Fibroblast of skin of right biceps (primary cell): Measurements from ENCODE around the gene ALDH1A2.

Experiments used
- DNase-seq: peaks from one replicate; pipeline ENCODE4 v3.0.0-alpha.2; 2013

Gene ALDH1A2

DNA sequence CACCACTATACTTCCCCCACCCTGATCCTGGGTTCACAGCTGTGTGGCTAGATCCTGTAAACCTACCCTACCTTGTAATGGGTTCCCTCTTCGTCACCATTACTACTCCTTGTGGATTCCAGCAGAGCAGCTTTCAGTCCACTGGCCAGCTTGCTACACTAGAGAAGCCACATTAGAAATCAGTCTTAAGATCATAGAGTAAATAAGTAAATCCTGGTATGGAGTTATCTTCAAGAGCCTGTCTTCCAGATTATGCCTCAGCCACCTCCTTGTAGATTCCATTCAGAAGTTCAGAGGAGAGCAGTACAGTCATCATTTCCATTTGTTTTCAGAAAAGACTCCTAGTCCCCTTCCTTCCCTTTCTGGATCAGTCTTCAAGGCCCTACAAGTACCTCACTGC lies 123.7 kb downstream of the ALDH1A2 start:
- no peak for DNase-seq

- DNase-seq, result no peak
These were observed 133.2 kb downstream of the ALDH1A2 start for GRCh38 chr15:57932348-57932747.

GRCh38 chr15:57931570-57931969 lies 133.9 kb downstream of the ALDH1A2 start:
- no peak for DNase-seq

GRCh38 chr15:57927091-57927631 lies 138.3 kb downstream of the ALDH1A2 start:
- no peak for DNase-seq

- DNase-seq, result no peak
These were observed 139.9 kb downstream of the ALDH1A2 start for GRCh38 chr15:57925650-57926049.

DNA sequence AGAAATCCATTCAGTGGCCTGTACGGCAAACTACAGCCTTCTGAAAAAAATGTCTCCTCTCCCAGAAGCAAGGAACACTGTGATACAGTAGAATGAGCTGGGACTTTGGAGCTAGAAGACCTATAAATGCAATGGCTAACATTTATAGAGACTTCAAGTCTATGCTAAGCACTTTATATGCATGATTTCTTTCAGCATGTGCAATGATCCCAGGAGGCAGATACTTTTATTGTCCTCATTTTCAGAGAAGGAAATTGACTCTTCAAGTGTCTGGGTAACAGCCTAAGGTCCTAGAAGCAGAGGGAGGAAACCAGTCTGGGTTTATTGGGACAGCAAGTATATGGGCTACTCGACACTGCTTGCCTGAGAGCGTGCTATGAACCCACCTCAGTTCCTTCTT lies 140.9 kb downstream of the ALDH1A2 start:
- no peak for DNase-seq

DNA sequence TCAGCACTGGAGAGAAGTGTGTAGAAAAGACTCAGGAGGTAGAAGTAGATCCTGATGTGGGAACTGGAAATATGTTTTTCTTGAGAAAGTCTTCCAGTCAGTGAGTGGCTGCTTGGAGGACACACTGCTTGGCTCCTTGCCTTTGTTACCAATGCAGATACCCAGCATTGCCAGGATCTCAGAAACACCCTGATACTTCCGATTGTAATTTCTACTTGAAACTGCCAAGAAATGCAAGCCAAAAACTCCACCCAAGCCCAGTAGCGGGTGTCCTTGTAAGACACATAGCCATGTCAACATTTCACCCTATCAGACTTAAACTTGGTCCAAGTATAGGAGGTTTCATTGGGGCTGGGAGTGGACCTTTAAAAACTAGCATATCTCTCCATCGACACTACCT lies 141.8 kb downstream of the ALDH1A2 start:
- no peak for DNase-seq

GRCh38 chr15:57923306-57923705 lies 142.2 kb downstream of the ALDH1A2 start:
- DNase-seq, result no peak

GRCh38 chr15:57922776-57923175 lies 142.7 kb downstream of the ALDH1A2 start:
- no peak for DNase-seq

DNA sequence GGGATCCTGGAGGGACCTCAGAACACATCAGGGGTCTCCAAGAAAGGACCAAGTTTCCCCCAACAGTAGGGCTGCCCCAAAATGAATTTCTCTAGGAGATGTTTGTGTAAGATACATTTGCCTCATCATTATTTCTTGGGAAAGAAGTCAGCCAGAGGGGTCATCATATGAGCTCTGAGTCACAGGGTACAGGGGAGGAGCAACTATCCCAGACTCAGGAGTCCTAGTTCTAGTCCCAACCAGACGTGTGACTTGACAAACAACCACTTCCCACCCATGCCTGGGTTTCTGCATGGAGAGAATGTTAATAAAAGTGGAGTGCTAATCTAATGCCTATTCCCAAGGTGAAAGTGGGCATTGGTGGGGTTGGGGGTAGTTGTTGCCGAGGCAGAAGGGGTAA lies 144.1 kb downstream of the ALDH1A2 start:
- no peak for DNase-seq

DNA sequence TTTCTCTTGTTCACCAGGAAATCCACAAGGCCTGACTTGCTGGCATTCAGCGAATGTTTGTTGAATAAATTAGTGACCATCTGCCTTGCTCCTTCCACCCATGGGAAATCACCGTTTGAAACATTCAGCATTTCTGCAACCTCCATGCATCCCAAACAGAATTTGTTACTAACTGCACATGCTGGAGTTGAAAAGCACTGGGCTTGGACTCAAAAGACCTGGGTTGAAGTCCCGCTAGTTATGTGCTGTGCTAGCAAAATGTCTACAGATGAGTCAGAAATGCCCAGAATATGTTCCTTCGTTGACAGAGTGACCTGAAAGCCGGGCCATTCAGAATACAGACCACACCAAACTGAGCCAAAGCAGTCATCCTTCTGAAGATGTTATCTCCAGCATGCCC lies 144.6 kb downstream of the ALDH1A2 start:
- no peak for DNase-seq

DNA sequence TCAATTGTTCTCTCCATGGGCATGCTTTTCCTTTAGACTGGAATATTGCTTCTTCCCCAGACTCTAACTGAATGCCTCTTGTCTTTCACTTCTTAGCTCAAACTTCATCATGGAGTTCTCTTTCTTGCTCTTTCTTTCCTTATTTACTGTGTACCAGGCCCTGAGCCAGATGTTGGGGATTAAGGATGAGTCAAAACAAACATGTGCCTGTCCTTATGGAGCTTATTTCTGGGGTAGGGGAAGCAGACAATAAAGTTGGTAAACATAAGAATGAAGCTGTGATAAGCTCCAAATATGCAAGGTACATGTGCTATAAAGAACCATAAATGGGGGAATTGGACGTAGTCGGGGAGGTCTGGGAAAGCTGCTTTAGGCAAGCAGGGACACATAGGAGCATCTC lies 145.8 kb downstream of the ALDH1A2 start:
- no peak for DNase-seq

GRCh38 chr15:57917998-57918397 lies 147.5 kb downstream of the ALDH1A2 start:
- no peak for DNase-seq

GRCh38 chr15:57916695-57917094 lies 148.8 kb downstream of the ALDH1A2 start:
- no peak for DNase-seq

DNA sequence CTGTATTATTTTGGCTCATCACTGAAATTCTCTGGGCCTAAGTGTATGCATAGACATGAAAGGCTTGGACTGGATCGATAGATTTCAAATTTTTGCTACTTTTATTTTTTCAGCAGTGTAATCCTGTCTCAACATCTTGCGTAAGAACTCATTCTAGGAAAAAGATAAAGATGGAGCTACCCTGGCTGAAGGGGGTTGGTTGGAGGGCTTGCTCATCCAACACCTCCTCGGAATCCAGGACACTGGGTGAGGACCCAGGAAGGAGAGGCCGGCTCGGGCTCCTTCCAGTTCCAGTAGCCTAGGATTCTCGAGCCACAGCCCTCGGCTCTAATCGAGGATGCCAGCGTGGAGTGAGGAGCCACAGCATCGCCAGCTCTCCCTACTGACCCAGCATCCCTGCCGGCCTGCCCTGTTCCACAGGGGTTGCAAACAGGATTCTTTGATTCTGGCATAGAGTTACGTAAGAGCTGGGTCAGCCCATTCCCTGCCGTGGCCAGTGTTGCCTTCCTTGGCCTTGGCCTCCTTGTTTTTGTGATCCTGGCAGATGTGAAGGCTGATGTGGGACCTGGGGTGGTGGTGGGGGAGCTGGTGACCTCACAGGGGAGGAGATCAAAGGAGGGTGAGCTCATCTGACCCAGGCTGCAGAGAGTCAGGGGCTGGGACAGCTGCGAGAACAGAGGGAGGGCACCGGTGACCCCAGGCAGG lies 149.5 kb downstream of the ALDH1A2 start:
- DNase-seq, result no peak

- no peak for DNase-seq
These were observed 151.0 kb downstream of the ALDH1A2 start for GRCh38 chr15:57914350-57915055.

GRCh38 chr15:57911247-57911646 lies 154.3 kb downstream of the ALDH1A2 start:
- no peak for DNase-seq

GRCh38 chr15:57910672-57911071 lies 154.8 kb downstream of the ALDH1A2 start:
- DNase-seq, result no peak

- DNase-seq, result no peak
These were observed 156.1 kb downstream of the ALDH1A2 start for GRCh38 chr15:57909388-57909787.

DNA sequence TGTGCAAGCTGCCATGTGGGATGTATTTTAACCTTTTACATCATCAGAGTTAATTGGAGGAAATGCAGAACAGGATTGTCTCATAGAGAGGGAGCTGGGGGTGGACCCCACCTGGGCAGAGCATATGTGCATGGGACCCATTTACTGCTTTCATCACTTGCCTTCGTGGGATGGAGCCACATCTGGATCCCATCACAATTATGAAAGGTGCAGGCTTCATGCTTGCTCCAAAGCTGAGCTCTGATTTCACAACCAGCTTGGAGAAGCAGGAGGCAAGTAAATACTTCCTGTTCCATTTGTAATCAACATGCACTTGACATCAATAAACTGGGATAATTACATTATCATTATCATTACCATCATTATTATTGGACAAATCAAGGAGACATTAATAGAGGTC lies 161.9 kb downstream of the ALDH1A2 start:
- DNase-seq, result no peak
